SU-DHL-6 (cell line): ENCODE data around the gene AREL1.

ENCODE experiments used
- H2AFZ ChIP-seq: fragments of 200-600 bp; sonication (generic); 2 replicates; pipeline ENCODE4 v1.6.1; 2014; ENCODE audit warnings: low read depth, mild to moderate bottlenecking, moderate library complexity, mixed read lengths, antibody characterized with exemption, low read length; ENCODE audit not compliant: severe bottlenecking
- H3F3A ChIP-seq: fragments of 200-600 bp; shearing (Covaris generic); 2 replicates; pipeline ENCODE4 v1.6.0; 2016; ENCODE audit warnings: antibody characterized with exemption, mild to moderate bottlenecking; ENCODE audit not compliant: insufficient read depth
- H3K27ac ChIP-seq: fragments of 200-600 bp; sonication (generic); 2 replicates; pipeline ENCODE4 v1.5.1; 2016; ENCODE audit warnings: low read depth, mild to moderate bottlenecking, low read length, moderate library complexity, mixed read lengths
- H3K27me3 ChIP-seq: fragments of 200-600 bp; sonication (generic), shearing (Covaris generic); 2 replicates; pipeline ENCODE4 v1.6.0; 2014; ENCODE audit warnings: mild to moderate bottlenecking, low read length
- H3K36me3 ChIP-seq: fragments of 200-600 bp; sonication (generic); 2 replicates; pipeline ENCODE4 v1.6.1; 2014; ENCODE audit warnings: mild to moderate bottlenecking, low read length, mixed read lengths
- H3K4me2 ChIP-seq: fragments of 300-600, 200-600 bp; shearing (Covaris generic), sonication (generic); 2 replicates; pipeline ENCODE4 v1.6.0; 2014; ENCODE audit warnings: low read length, low read depth, mild to moderate bottlenecking; ENCODE audit not compliant: poor library complexity, severe bottlenecking
- H3K4me3 ChIP-seq: fragments of 200-600 bp; sonication (generic); 2 replicates; pipeline ENCODE4 v1.5.1; 2014; ENCODE audit warnings: antibody characterized with exemption, low read length, mild to moderate bottlenecking, mixed read lengths; ENCODE audit not compliant: insufficient read depth, poor library complexity, severe bottlenecking
- H3K79me2 ChIP-seq: fragments of 200-600 bp; sonication (generic); 2 replicates; pipeline ENCODE4 v1.6.1; 2014; ENCODE audit warnings: mild to moderate bottlenecking, low read length, moderate library complexity; ENCODE audit not compliant: insufficient read depth
- H3K9ac ChIP-seq: fragments of 200-600 bp; sonication (generic); 2 replicates; pipeline ENCODE4 v1.7.0; 2014; ENCODE audit warnings: mild to moderate bottlenecking, low read length
- H3K9me2 ChIP-seq: fragments of 200-600 bp; sonication (generic); replicated peaks from 2 replicates; pipeline ENCODE4 v1.6.1; 2014; ENCODE audit warnings: low read length; ENCODE audit not compliant: insufficient read depth
- H3K9me3 ChIP-seq: fragments of 200-600 bp; sonication (generic); 2 replicates; pipeline ENCODE4 v1.6.1; 2014; ENCODE audit warnings: low read length, mixed read lengths; ENCODE audit not compliant: insufficient read depth
- H4K20me1 ChIP-seq: fragments of 200-600 bp; sonication (generic); 2 replicates; pipeline ENCODE4 v1.6.1; 2014; ENCODE audit warnings: low read depth, mild to moderate bottlenecking, antibody characterized with exemption, low read length, moderate library complexity, mixed read lengths
- CTCF ChIP-seq: fragments of 200-600 bp; sonication (generic); IDR thresholded peaks from one replicate; pipeline ENCODE4 v1.5.1; 2017; ENCODE audit warnings: antibody characterized with exemption, mild to moderate bottlenecking, low read length, moderate library complexity; ENCODE audit not compliant: insufficient read depth, poor library complexity, severe bottlenecking
- EZH2phosphoT487 ChIP-seq: fragments of 200-600 bp; sonication (generic), shearing (Covaris generic); conservative IDR thresholded peaks from 2 replicates; pipeline ENCODE4 v1.6.1; 2018; ENCODE audit warnings: mild to moderate bottlenecking, antibody characterized with exemption, low read length, moderate library complexity, mixed read lengths

The AREL1 gene

GRCh38 chr14:74739293-74740030, 26.6 kb upstream of the AREL1 start:
- H3K36me3 ChIP-seq, result peaks cover 6% of the 10 kb centered on the region; the same call in 1 of the 2 replicates
- TF ChIP-seq CTCF (no peak), EZH2phosphoT487 (no peak)
- H3F3A ChIP-seq, result no peaks in the 10 kb centered on the region
- H3K27me3 ChIP-seq, result no peaks in the 10 kb centered on the region
- no peaks in the 10 kb centered on the region for H3K9me2 ChIP-seq
- H3K9ac ChIP-seq, result no peak overlapping the region
- no peak overlapping the region for H2AFZ ChIP-seq
- no peak overlapping the region for H3K4me3 ChIP-seq
- no peaks in the 10 kb centered on the region for H3K79me2 ChIP-seq
- H3K9me3 ChIP-seq, result no peaks in the 10 kb centered on the region
- no peak overlapping the region for H3K4me2 ChIP-seq
- H4K20me1 ChIP-seq, result no peaks in the 10 kb centered on the region
- H3K27ac ChIP-seq, result no peak overlapping the region

- H3K27me3 ChIP-seq, result no peaks in the 10 kb centered on the region
- no peak overlapping the region for H2AFZ ChIP-seq
- H3K4me3 ChIP-seq, result no peak overlapping the region
- no peaks in the 10 kb centered on the region for H3K9me3 ChIP-seq
- no peaks in the 10 kb centered on the region for H3K79me2 ChIP-seq
- no peak overlapping the region for H3K9ac ChIP-seq
- no peaks in the 10 kb centered on the region for H3K9me2 ChIP-seq
- peaks cover 18% of the 10 kb centered on the region for H3K36me3 ChIP-seq
- no peak overlapping the region for H3K27ac ChIP-seq
- TF ChIP-seq CTCF (no peak), EZH2phosphoT487 (no peak)
- H3F3A ChIP-seq, result no peaks in the 10 kb centered on the region
- no peak overlapping the region for H3K4me2 ChIP-seq
- H4K20me1 ChIP-seq, result no peaks in the 10 kb centered on the region
Measured at GRCh38 chr14:74737753-74738325, 25.0 kb upstream of the AREL1 start.

- no peak overlapping the region for H3K9ac ChIP-seq
- peaks cover 19% of the 10 kb centered on the region for H3K36me3 ChIP-seq
- H3K4me2 ChIP-seq, result no peak overlapping the region
- H3K4me3 ChIP-seq, result no peak overlapping the region
- no peaks in the 10 kb centered on the region for H3K9me3 ChIP-seq
- no peaks in the 10 kb centered on the region for H3K27me3 ChIP-seq
- no peak overlapping the region for H2AFZ ChIP-seq
- no peaks in the 10 kb centered on the region for H3K79me2 ChIP-seq
- no peaks in the 10 kb centered on the region for H3K9me2 ChIP-seq
- no peaks in the 10 kb centered on the region for H3F3A ChIP-seq
- no peaks in the 10 kb centered on the region for H4K20me1 ChIP-seq
- no peak for TF ChIP-seq EZH2phosphoT487
- no peak for TF ChIP-seq CTCF
- H3K27ac ChIP-seq, result no peak overlapping the region
Measured at GRCh38 chr14:74735125-74735524, 22.2 kb upstream of the AREL1 start.
